HG02943 (cell line): ENCODE measurements around the gene EIF1AX.
"Not testable (repeated sequence)": the region's sequence is repeated elsewhere in the genome, so short reads cannot be mapped to it uniquely, and the experiment has no call there.

Experiments
- ATAC-seq: cut with Tn5 transposase; IDR thresholded peaks from one replicate; pipeline ENCODE4 v1.9.1; 2021; ENCODE audit warnings: mild to moderate bottlenecking, low read depth, moderate library complexity; ENCODE audit not compliant: unreplicated experiment

EIF1AX gene

GRCh38 chrX:20141281-20142220 is at the start of gene EIF1AX:
Gene EIF1AX, minus strand, starts transcription at chrX:20141838. Its CDS starts 198 bp downstream, at chrX:20141640.
- ATAC-seq: peak; percentile 99

- no peak for ATAC-seq
Measured at GRCh38 chrX:20189171-20189570, 47.5 kb upstream of the EIF1AX start.

- no peak for ATAC-seq
Measured at GRCh38 chrX:20181598-20182329, 40.1 kb upstream of the EIF1AX start.

GRCh38 chrX:20177093-20177492 is 35.5 kb upstream of the EIF1AX start:
- ATAC-seq: no peak

GRCh38 chrX:20173856-20174255 is 32.2 kb upstream of the EIF1AX start:
- ATAC-seq: no peak

- no peak for ATAC-seq
Measured at GRCh38 chrX:20173313-20173712, 31.7 kb upstream of the EIF1AX start.

GRCh38 chrX:20171887-20172286 is 30.2 kb upstream of the EIF1AX start:
- no peak for ATAC-seq

- not testable (repeated sequence) for ATAC-seq
Measured at GRCh38 chrX:20162516-20162915, 20.9 kb upstream of the EIF1AX start.

GRCh38 chrX:20159797-20160385 is 18.3 kb upstream of the EIF1AX start:
- no peak for ATAC-seq

GRCh38 chrX:20151689-20152088 is 10.1 kb upstream of the EIF1AX start:
- ATAC-seq: no peak

- ATAC-seq: no peak
Measured at GRCh38 chrX:20149326-20149725, 7.7 kb upstream of the EIF1AX start.

- ATAC-seq: no peak
Measured at GRCh38 chrX:20147561-20147960, 5.9 kb upstream of the EIF1AX start.

- no peak for ATAC-seq
Measured at GRCh38 chrX:20144491-20144890, 2.9 kb upstream of the EIF1AX start.

- no peak for ATAC-seq
Measured at GRCh38 chrX:20143561-20143960, 1.9 kb upstream of the EIF1AX start.

GRCh38 chrX:20143111-20143510 is 1.5 kb upstream of the EIF1AX start:
- no peak for ATAC-seq

- no peak for ATAC-seq
Measured at GRCh38 chrX:20140420-20140819, 1.2 kb downstream of the EIF1AX start.

GRCh38 chrX:20139966-20140365 is 1.7 kb downstream of the EIF1AX start:
- no peak for ATAC-seq

- ATAC-seq: no peak
Measured at GRCh38 chrX:20135944-20136343, 5.7 kb downstream of the EIF1AX start.

GRCh38 chrX:20132666-20133065 is 9.0 kb downstream of the EIF1AX start:
- no peak for ATAC-seq

GRCh38 chrX:20130357-20130756 is 11.3 kb downstream of the EIF1AX start:
- no peak for ATAC-seq

- no peak for ATAC-seq
Measured at GRCh38 chrX:20129547-20129946, 12.1 kb downstream of the EIF1AX start.
